HG02759 (cell line): ENCODE data around the gene PAFAH1B1.
A peak's percentile ranks its signal among the peaks of the same experiment; 100 is the strongest.

Experiments used
- ATAC-seq: cut with Tn5 transposase; IDR thresholded peaks from one replicate; pipeline ENCODE4 v1.9.1; 2021; ENCODE audit warnings: mild to moderate bottlenecking, moderate library complexity; ENCODE audit not compliant: unreplicated experiment

The PAFAH1B1 gene

GRCh38 chr17:2701161-2701995, 107.9 kb downstream of the PAFAH1B1 start:
- ATAC-seq: no peak

DNA sequence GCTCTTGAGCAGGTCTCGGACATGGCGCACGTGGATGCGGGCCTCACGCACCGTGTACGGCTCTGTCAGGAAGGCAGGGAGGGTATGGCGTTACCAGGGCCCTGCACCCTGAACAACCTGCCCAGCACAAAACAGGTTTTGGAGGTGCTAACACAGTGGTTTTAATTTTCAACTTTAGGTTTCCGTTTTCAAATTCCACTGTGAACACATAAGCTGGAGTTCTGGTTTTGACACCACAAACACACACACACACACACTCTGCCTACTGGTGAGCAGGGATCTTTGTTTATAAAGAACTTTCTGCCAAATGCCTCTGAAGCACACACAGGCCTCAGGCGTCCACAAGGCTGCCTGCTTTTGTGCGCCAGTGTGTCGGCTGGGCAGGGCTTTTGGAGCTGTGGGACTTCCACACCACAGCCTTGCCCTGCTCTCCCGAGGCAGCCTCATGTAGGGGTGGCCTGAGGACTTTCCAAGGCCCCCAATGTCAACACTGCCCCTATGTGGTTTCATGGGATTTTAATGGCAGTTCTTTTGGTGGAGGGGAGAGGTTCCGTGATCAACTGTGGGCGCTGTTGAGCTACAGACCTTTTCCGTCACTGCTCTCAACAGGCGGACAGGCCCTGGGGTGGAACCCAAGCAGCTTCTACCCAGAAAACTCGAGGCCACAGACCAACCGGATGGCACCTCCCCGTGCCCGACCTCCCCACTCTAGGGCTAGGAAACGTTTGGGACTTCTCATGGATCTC, 108.7 kb downstream of the PAFAH1B1 start:
- ATAC-seq: no peak

DNA sequence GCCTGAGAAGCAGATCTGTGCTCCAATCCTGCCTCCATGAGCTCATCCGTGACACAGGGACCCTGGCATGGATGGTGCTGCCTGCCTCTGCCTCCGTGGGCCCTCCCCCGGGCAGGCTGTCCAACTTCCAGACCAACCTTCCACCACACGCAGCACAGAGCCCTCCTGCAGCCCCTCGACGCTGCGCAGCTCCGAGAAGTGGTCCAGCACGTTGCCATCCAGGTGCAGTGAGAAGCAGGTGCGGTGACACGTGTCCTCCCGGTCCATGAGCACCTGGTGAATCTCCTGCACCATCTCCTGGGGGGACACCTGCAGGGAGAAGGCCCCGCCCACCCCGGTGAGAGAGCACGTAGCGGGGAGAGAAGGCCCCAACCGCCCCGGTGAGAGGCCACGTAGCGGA, 109.7 kb downstream of the PAFAH1B1 start:
- no peak for ATAC-seq

DNA sequence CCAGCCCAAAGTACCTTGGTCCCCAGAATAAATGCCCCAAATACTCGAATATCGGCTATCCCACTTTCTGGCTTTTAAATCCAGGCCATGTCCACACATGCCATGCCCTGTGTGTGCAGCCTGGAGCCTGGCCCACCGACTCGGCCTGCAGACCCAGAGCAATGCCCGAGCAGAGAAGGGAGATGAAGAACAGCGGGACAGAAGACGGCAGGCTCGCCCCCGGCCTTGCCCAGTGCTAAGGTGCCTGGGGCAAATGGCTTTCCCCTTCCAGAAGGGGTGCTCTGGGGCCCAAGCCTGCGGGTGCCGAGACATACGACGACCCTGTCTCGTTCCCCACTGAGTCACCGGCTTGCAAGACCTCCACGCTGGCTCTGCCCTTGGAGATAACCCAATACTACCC, 110.2 kb downstream of the PAFAH1B1 start:
- ATAC-seq: no peak

GRCh38 chr17:2704031-2704889, 110.8 kb downstream of the PAFAH1B1 start:
- ATAC-seq: no peak

- no peak for ATAC-seq
These were observed 111.4 kb downstream of the PAFAH1B1 start for GRCh38 chr17:2704890-2705248.

DNA sequence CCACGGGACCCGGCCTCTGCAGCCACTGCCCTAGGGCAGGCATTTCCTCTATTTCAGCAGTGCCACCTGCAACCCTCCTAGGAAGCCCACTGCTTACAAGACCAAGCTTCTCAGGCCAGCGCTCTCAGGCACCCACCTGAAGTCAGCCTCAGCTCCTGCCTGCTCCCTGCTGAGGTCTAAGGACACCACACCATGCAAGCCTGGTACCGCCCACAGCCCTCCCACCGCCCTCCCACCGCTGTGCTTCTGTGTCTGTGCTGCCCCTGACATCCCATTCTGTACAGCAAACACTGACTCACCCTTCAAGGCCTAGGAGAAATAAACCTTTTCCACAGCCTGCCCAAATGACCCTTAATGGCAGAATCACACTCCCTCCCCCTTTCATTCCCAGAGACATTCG, 111.8 kb downstream of the PAFAH1B1 start:
- ATAC-seq: no peak

- ATAC-seq: no peak
These were observed 112.7 kb downstream of the PAFAH1B1 start for GRCh38 chr17:2705888-2706795.

GRCh38 chr17:2706911-2707510, 113.6 kb downstream of the PAFAH1B1 start:
- ATAC-seq: no peak

- ATAC-seq: no peak
These were observed 114.5 kb downstream of the PAFAH1B1 start for GRCh38 chr17:2707721-2708584.

DNA sequence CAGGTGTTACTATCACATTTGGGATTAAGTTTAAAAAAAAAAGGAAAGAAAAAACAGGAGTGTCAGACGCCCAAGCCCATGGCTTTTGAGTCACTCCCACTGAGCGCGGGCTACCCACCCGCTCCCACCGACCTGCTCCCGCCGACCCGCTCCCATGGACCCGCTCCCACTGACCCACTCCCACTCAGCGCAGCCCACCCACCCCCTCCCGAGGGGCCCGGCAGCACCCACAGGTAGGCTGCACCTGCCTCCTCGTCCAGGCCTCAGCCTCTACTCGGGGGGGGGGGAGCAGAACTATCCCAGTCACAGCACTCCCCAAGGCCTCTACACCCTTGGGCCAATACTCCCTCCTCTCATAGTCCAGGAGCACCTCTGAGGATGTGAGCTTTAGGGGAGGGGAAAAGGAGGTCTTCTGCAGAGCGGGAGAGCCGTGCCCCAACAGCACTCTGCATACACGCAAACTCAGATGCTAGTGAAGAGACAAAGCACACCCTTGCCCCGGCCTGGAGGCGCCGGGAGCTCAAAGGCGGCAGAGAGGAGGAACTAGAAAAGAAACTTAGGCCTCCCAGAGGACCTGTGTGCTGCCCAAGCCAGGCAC, 115.2 kb downstream of the PAFAH1B1 start:
- ATAC-seq: no peak

DNA sequence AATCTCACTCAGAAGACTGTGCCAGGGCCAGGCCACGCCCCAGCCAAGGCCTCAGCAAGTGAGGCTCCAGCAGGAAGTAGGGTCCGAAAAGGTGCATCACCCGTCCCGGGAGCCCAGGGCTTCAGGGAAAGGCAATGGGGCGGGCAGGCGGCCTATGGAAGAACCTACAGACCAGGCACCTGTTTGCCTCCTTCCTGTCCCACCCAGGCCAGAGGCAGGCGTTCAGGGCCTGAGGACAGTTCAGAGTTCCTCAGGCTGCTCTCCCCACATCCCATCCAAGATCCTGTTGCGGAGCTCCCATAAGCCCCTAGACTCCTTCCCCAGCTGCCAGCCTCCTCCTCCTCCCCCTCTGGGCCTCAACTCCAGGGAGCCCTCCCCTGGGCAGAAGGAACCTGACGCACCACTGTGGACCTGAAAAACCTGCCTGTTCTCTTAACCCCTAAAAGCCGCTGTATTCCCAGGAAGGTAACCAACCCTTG, 115.8 kb downstream of the PAFAH1B1 start:
- peak; percentile 37 for ATAC-seq

DNA sequence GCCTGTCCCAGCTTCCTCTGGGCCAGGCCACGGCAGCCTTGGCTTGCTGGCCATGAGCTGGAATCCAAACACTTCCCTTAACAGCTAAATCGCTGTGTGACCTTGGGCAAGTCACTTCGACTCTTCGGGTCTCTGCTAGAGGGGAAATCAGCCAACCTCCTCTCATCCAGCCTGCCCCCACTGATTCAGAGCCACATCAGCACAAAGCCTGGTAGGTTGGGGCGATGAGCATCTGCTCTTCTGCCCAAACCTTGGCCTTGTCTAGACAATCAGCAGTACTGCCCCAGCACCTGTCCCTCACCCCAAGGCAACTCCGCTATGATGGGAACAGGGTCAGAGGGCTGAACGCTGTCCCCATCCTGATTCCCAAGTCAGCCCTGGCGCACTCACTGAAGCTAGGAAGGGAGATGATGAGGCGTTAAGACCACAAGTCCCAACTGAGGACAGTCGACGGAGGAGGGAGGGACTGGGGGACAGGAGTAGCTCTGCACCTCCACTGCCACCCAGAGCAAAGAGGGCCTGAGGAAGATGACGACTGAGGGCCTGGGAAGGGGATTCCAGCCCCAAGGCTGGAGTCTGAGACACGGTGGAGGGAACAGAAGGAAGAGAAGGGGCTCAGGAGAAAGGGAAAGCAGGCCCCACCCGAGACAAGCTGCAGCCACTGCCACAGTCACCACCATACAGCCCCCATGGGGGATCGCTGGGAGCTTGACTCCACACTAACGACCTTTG, 116.8 kb downstream of the PAFAH1B1 start:
- no peak for ATAC-seq

DNA sequence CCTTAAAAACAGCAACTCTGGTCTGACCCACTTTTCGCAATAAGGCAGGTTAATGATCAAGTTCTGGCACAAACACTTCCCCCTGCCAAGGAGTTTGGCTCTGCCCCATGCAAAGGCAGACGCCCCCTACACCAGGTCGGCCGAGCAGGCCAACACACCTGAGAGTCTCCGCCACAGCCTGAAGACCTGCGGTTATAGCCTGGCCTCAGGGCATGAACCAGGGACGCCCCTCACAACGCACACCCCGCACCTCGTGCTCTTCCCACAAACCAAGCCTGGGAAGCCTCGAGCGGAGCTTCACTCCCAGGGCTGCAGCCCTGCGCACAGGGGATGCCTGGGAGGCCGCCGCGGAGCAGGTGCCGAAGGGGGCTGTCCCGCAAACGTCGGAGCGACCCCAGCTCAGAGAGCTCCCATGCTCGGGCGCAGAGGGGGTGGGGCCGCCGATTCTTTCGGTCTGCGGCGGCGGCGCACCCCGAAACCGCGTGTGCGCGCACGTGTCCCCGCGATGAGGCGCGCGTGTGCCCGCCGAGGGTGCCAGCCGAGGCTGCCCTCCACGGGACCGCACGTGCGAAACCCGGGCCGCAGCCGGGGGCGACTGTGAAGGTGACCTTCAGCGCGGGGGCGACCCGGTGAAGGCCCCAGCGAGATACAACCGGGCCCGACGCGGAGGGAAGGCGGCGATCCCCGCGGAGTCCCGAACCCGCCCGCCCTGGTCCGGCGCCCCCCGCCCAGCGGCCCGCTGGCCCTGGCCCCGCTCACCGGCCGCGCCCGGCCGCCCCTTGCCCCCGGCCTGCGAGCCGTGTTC, 117.6 kb downstream of the PAFAH1B1 start:
- ATAC-seq: peak; percentile 24

DNA sequence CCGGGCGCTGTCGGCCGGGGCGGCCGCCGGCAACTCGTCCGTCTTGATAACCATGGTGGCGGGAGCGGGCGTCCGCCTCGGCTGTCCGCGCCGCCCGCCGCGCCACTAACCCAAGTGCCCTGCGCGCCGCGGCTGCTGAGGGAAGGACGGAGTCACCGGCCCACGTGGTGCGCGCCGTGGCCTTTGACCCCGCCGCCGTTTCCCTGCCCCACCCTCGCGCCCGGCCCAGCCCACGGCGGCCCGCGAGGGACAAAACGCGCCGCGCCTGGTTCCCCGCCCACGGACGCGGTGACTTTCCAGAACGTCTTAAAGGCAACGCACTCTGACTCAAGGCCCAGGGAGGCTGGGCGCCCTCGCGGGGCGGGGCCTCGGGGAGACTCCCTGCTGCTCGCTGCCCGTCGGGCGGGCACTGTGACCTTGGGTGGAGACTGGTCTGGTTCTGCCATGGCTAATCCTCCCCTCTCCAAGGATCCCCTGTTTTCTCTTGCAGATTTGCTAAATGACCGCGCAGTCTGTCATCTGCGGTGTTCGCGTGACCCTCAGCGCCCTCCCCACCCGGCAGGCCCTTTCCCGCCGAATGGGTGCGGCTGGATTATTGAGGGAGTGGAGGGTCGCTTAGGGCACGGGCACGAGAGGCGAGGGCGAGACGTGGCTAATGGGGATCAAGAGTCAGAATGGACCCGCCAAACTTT, 118.3 kb downstream of the PAFAH1B1 start, which contains the start of gene CLUH:
TSS of gene CLUH (minus strand) at position 157 of the 692 bp plus-strand sequence. CDS start at position 54, 103 bp downstream.
- peak; percentile 78 for ATAC-seq
